ENCODE measurements around the gene FAM83D. TPM values are rescaled to one million over a fixed set of nuclear protein-coding genes. Genes with fewer than 3 reads are reported as not detected.
"Not testable (repeated sequence)": the region's sequence is repeated elsewhere in the genome, so short reads cannot be mapped to it uniquely, and the experiment has no call there.

The FAM83D gene
- total RNA-seq, 1 experiment from 2014 or later = 40.9 TPM

- no peak for DNase-seq (ENCODE audit: low read depth)
- in situ Hi-C loops (cut with HindIII; ENCODE audit: low pct_unique_long_range_greater_than_20kb, low sequenced_read_pairs) = no loop called here
Measured at GRCh38 chr20:38953630-38954340, 27.6 kb downstream of the FAM83D start.

GRCh38 chr20:38957235-38957876 lies 31.1 kb downstream of the FAM83D start:
- in situ Hi-C loops (cut with HindIII; ENCODE audit: low pct_unique_long_range_greater_than_20kb, low sequenced_read_pairs) = no loop called here
- DNase-seq (ENCODE audit: low read depth) = no peak

GRCh38 chr20:38957915-38958485 lies 31.8 kb downstream of the FAM83D start:
- DNase-seq (ENCODE audit: low read depth) = no peak
- in situ Hi-C loops (cut with HindIII; ENCODE audit: low pct_unique_long_range_greater_than_20kb, low sequenced_read_pairs) = no loop called here

GRCh38 chr20:38960187-38960687 lies 34.0 kb downstream of the FAM83D start:
- in situ Hi-C loops (cut with HindIII; ENCODE audit: low pct_unique_long_range_greater_than_20kb, low sequenced_read_pairs); DNase-seq (ENCODE audit: low read depth): not testable (repeated sequence)

- in situ Hi-C loops (cut with HindIII; ENCODE audit: low pct_unique_long_range_greater_than_20kb, low sequenced_read_pairs) = no loop called here
Measured at GRCh38 chr20:38961530-38962043, 35.4 kb downstream of the FAM83D start.

GRCh38 chr20:38962044-38962927 lies 36.1 kb downstream of the FAM83D start, which contains the start of gene DHX35:
TSS of gene DHX35 (plus strand) at chr20:38962344. CDS start at chr20:38962368, 24 bp downstream.
- in situ Hi-C loops (cut with HindIII; ENCODE audit: low pct_unique_long_range_greater_than_20kb, low sequenced_read_pairs) = no loop called here
- peak; percentile 97 for DNase-seq (ENCODE audit: low read depth)

More at GRCh38 chr20:38961530-38962043, 35.4 kb downstream of the FAM83D start:
- DNase-seq (ENCODE audit: low read depth) = no peak

- in situ Hi-C loops (cut with HindIII; ENCODE audit: low pct_unique_long_range_greater_than_20kb, low sequenced_read_pairs) = no loop called here
- no peak for DNase-seq (ENCODE audit: low read depth)
Measured at GRCh38 chr20:38962928-38963401, 36.7 kb downstream of the FAM83D start.

- no peak for DNase-seq (ENCODE audit: low read depth)
- in situ Hi-C loops (cut with HindIII; ENCODE audit: low pct_unique_long_range_greater_than_20kb, low sequenced_read_pairs) = no loop called here
Measured at GRCh38 chr20:38963745-38964144, 37.5 kb downstream of the FAM83D start.

GRCh38 chr20:38965264-38965663 lies 39.0 kb downstream of the FAM83D start:
- DNase-seq (ENCODE audit: low read depth) = no peak
- in situ Hi-C loops (cut with HindIII; ENCODE audit: low pct_unique_long_range_greater_than_20kb, low sequenced_read_pairs) = no loop called here

- DNase-seq (ENCODE audit: low read depth) = no peak
- in situ Hi-C loops (cut with HindIII; ENCODE audit: low pct_unique_long_range_greater_than_20kb, low sequenced_read_pairs) = no loop called here
Measured at GRCh38 chr20:38968090-38968489, 41.9 kb downstream of the FAM83D start.

- in situ Hi-C loops (cut with HindIII; ENCODE audit: low pct_unique_long_range_greater_than_20kb, low sequenced_read_pairs) = no loop called here
- no peak for DNase-seq (ENCODE audit: low read depth)
Measured at GRCh38 chr20:38969708-38970107, 43.5 kb downstream of the FAM83D start.

- DNase-seq (ENCODE audit: low read depth) = no peak
Measured at GRCh38 chr20:38970302-38970701, 44.1 kb downstream of the FAM83D start.

GRCh38 chr20:38973107-38973506 lies 46.9 kb downstream of the FAM83D start:
- in situ Hi-C loops (cut with HindIII; ENCODE audit: low pct_unique_long_range_greater_than_20kb, low sequenced_read_pairs) = no loop called here
- no peak for DNase-seq (ENCODE audit: low read depth)

More at GRCh38 chr20:38970302-38970701, 44.1 kb downstream of the FAM83D start:
- in situ Hi-C loops (cut with HindIII; ENCODE audit: low pct_unique_long_range_greater_than_20kb, low sequenced_read_pairs) = no loop called here

- no peak for DNase-seq (ENCODE audit: low read depth)
Measured at GRCh38 chr20:38973645-38974044, 47.4 kb downstream of the FAM83D start.

GRCh38 chr20:38975539-38976120 lies 49.4 kb downstream of the FAM83D start:
- in situ Hi-C loops (cut with HindIII; ENCODE audit: low pct_unique_long_range_greater_than_20kb, low sequenced_read_pairs) = no loop called here
- no peak for DNase-seq (ENCODE audit: low read depth)

More at GRCh38 chr20:38973645-38974044, 47.4 kb downstream of the FAM83D start:
- in situ Hi-C loops (cut with HindIII; ENCODE audit: low pct_unique_long_range_greater_than_20kb, low sequenced_read_pairs) = no loop called here

- in situ Hi-C loops (cut with HindIII; ENCODE audit: low pct_unique_long_range_greater_than_20kb, low sequenced_read_pairs) = no loop called here
Measured at GRCh38 chr20:38979434-38979833, 53.2 kb downstream of the FAM83D start.

GRCh38 chr20:38979842-38980241 lies 53.6 kb downstream of the FAM83D start:
- DNase-seq (ENCODE audit: low read depth) = no peak
- in situ Hi-C loops (cut with HindIII; ENCODE audit: low pct_unique_long_range_greater_than_20kb, low sequenced_read_pairs) = no loop called here

More at GRCh38 chr20:38979434-38979833, 53.2 kb downstream of the FAM83D start:
- no peak for DNase-seq (ENCODE audit: low read depth)

Data from Caki2 (cell line).